Uterus (tissue), 2 donors: ENCODE data around the gene CHCHD3.

Source experiments
- CTCF ChIP-seq, 4 experiments: fragments of 200-600 bp in 2 of 4; fragments of 450-650 bp in 2 of 4; sonication (generic) in 2 of 4; IDR thresholded peaks; one replicate each; pipeline ENCODE4 v1.5.1; 2016 to 2019; ENCODE audit warnings: antibody characterized with exemption in 4 of 4, mild to moderate bottlenecking in 2 of 4, moderate library complexity in 1 of 4
- POLR2A ChIP-seq, 2 donors: fragments of 450-650 bp; IDR thresholded peaks; one replicate each; pipeline ENCODE4 v1.6.1; 2016; ENCODE audit warnings: antibody characterized with exemption in 2 of 2, mild to moderate bottlenecking in 1 of 2, moderate library complexity in 1 of 2

- TF ChIP-seq CTCF (IDR thresholded peaks at IDR 0.05): no peak
- no peak for TF ChIP-seq POLR2A (IDR thresholded peaks at IDR 0.05)
Measured at GRCh38 chr7:132858251-132858650, 223.6 kb downstream of the CHCHD3 start.
